Measurements from ENCODE around the gene SNX13. TPM values are rescaled to one million over a fixed set of nuclear protein-coding genes. Genes with fewer than 3 reads are reported as not detected.

The SNX13 gene
- total and polyA plus RNA-seq, 2 of the 4 experiments (the other 2 are of a cell fraction), result 9.0 to 24.9 TPM

DNA sequence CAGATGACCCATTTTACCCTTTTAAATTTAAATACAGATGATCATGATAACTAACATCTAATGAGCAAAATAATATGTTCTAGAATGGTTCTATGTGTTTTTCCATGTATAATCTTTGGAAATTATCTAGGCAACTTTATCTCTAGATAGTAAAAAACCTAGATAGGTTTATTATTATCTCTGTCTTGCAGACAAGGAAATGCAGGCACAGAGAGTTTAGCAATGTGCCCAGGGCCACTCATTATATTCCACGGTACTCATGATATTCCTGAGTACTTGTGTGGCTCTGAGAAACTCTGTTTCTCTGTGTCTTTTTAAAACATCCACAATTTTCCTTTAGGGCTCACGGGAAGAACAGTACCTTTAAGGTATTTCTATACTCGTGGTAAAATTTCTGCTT lies 26.4 kb upstream of the SNX13 start:
- no peak overlapping the region for H3K56ac ChIP-seq (ENCODE audit: extremely low read depth, insufficient read depth, low read length)
- in situ Hi-C loops (cut with MboI; ENCODE audit: low sequenced_read_pairs), result loop anchor here (10.0 kb wide), 1 partner anchor 358 kb away; no protein-coding TSS in a partner anchor
- H3K9me3 ChIP-seq (ENCODE audit: control insufficient read depth, insufficient read depth, low read length), result no peaks in the 10 kb centered on the region
- no peak overlapping the region for H3K14ac ChIP-seq (replicated peaks; ENCODE audit: low read depth, low read length)
- H3K18ac ChIP-seq (ENCODE audit: low read depth, low read length), result no peak overlapping the region
- CTCF ChIA-PET, result interaction anchor here (1.0 kb wide), 1 partner anchor 192 kb away, joined by 4 read pairs; no protein-coding TSS in a partner anchor
- H2BK15ac ChIP-seq (ENCODE audit: low read depth, low read length), result no peak overlapping the region
- H3K23ac ChIP-seq (ENCODE audit: low read depth, low read length), result no peak overlapping the region
- no TSS peak for BruUV-seq (replicated peaks)
- no peaks in the 10 kb centered on the region; the same call in 1 of the 2 replicates for H3K9me1 ChIP-seq (ENCODE audit: insufficient read depth, low read length)
- no CpG with 5 or more reads among the region's 3 CpGs for WGBS, 2 experiments (ENCODE audit: extremely low coverage in 2 of 2, insufficient read length in 1 of 2)
- TF ChIP-seq SMC3 (IDR thresholded peaks at IDR 0.05; ENCODE audit: low read depth, low read length) (no peak), NFE2L2 (IDR thresholded peaks at IDR 0.05; ENCODE audit: low read depth, low read length) (no peak), MAFK (IDR thresholded peaks at IDR 0.05; ENCODE audit: low read depth, low read length) (no peak), RFX5 (IDR thresholded peaks at IDR 0.05; ENCODE audit: low read depth, low read length) (no peak), MXI1 (IDR thresholded peaks at IDR 0.05; ENCODE audit: borderline replicate concordance, low read depth, low read length) (no peak), CTCF (conservative IDR thresholded peaks at IDR 0.05; ENCODE audit: low read depth, low read length) (no peak), POLR2A (IDR thresholded peaks at IDR 0.05; ENCODE audit: low read depth, low read length) (no peak), CHD1 (IDR thresholded peaks at IDR 0.05; ENCODE audit: low read depth, low read length) (no peak), MAZ (IDR thresholded peaks at IDR 0.05; ENCODE audit: borderline replicate concordance, low read depth, low read length) (no peak), FOS (IDR thresholded peaks at IDR 0.05; ENCODE audit: low read depth, low read length) (no peak)
- TF ChIP-seq, protein P1, sequence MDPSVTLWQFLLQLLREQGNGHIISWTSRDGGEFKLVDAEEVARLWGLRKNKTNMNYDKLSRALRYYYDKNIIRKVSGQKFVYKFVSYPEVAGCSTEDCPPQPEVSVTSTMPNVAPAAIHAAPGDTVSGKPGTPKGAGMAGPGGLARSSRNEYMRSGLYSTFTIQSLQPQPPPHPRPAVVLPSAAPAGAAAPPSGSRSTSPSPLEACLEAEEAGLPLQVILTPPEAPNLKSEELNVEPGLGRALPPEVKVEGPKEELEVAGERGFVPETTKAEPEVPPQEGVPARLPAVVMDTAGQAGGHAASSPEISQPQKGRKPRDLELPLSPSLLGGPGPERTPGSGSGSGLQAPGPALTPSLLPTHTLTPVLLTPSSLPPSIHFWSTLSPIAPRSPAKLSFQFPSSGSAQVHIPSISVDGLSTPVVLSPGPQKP (IDR thresholded peaks at IDR 0.05; ENCODE audit: borderline replicate concordance, low read depth, low read length), result no peak
- TF ChIP-seq, protein P2, sequence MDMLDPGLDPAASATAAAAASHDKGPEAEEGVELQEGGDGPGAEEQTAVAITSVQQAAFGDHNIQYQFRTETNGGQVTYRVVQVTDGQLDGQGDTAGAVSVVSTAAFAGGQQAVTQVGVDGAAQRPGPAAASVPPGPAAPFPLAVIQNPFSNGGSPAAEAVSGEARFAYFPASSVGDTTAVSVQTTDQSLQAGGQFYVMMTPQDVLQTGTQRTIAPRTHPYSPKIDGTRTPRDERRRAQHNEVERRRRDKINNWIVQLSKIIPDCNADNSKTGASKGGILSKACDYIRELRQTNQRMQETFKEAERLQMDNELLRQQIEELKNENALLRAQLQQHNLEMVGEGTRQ (IDR thresholded peaks at IDR 0.05; ENCODE audit: low read depth, low read length), result no peak
- H3K27ac ChIP-seq (ENCODE audit: insufficient read depth, low read length), result no peak overlapping the region
- H2BK5ac ChIP-seq (ENCODE audit: low read depth, low read length, poor library complexity, severe bottlenecking), result no peak overlapping the region
- no peak overlapping the region for H2AK9ac ChIP-seq (replicated peaks; ENCODE audit: low read depth, low read length, poor library complexity)
- dilution Hi-C loops (cut with HindIII; ENCODE audit: low sequenced_read_pairs, unreplicated experiment), result no loop called here
- ATAC-seq (ENCODE audit: low read depth), result no peak
- H3K4me1 ChIP-seq (ENCODE audit: control insufficient read depth, insufficient read depth, low read length), result peaks cover 2% of the 10 kb centered on the region; the same call in 1 of the 2 replicates
- H3K36me3 ChIP-seq (ENCODE audit: control insufficient read depth, insufficient read depth, low read length), result no peaks in the 10 kb centered on the region
- no peak overlapping the region for H4K8ac ChIP-seq (ENCODE audit: low read depth in 2 of 2, low read length in 2 of 2)
- no peak overlapping the region for H3K4me2 ChIP-seq (ENCODE audit: low read depth, low read length)
- DNase-seq, result no peak
- no peak overlapping the region for H2AK5ac ChIP-seq (ENCODE audit: low read depth, low read length)
- no peak overlapping the region for H4K91ac ChIP-seq (ENCODE audit: insufficient read depth, low read depth, low read length)
- no peak overlapping the region for H2BK20ac ChIP-seq (ENCODE audit: low read depth, low read length)
- H2BK120ac ChIP-seq (ENCODE audit: low read depth, low read length), result no peak overlapping the region
- intact Hi-C loops (cut with micrococcal nuclease), result loop anchor here (10.0 kb wide), 2 partner anchors 262 to 1072 kb away; no protein-coding TSS in a partner anchor
- no peak overlapping the region for H4K5ac ChIP-seq (ENCODE audit: low read depth, low read length)
- H3K9ac ChIP-seq (ENCODE audit: low read depth, low read length), result no peak overlapping the region
- H2AFZ ChIP-seq (replicated peaks; ENCODE audit: low read length, poor library complexity), result no peak overlapping the region
- H4K20me1 ChIP-seq (ENCODE audit: insufficient read depth, low read length), result no peaks in the 10 kb centered on the region
- H3K27me3 ChIP-seq (ENCODE audit: control insufficient read depth, insufficient read depth, low read length), result no peaks in the 10 kb centered on the region; the same call in 1 of the 2 replicates
- POLR2A ChIA-PET (ENCODE audit: unreplicated experiment), result no interaction called here
- H3K4me3 ChIP-seq (ENCODE audit: insufficient read depth, low read depth, low read length), result no peak overlapping the region
- H3K4ac ChIP-seq (ENCODE audit: low read depth, low read length), result no peak overlapping the region
- H3K79me1 ChIP-seq (ENCODE audit: low read depth in 1 of 2, low read length in 2 of 2), result no peaks in the 10 kb centered on the region
